ACC112 (cell line): ENCODE results near the gene HAUS2.
A peak's percentile ranks its signal among the peaks of the same experiment; 100 is the strongest.

Experiments used
- H2AFZ ChIP-seq: fragments of 200-600 bp; sonication (generic); one replicate; pipeline ENCODE4 v1.6.0; 2017; ENCODE audit warnings: antibody characterized with exemption, low read length; ENCODE audit not compliant: unreplicated experiment
- H3K27ac ChIP-seq: fragments of 200-600 bp; sonication (generic); 2 replicates; pipeline ENCODE4 v1.5.1; 2014; ENCODE audit warnings: low read depth, mild to moderate bottlenecking, antibody characterized with exemption, low read length, moderate library complexity
- H3K27me3 ChIP-seq: fragments of 200-600 bp; sonication (generic); 2 replicates; pipeline ENCODE4 v1.6.1; 2014; ENCODE audit warnings: mild to moderate bottlenecking, antibody characterized with exemption, low read length, moderate library complexity, mixed read lengths; ENCODE audit not compliant: insufficient read depth
- H3K36me3 ChIP-seq: fragments of 200-600 bp; sonication (generic); 2 replicates; pipeline ENCODE4 v1.6.1; 2016; ENCODE audit warnings: mild to moderate bottlenecking, antibody characterized with exemption, low read length, moderate library complexity, mixed read lengths; ENCODE audit not compliant: insufficient read depth
- H3K4me1 ChIP-seq: fragments of 200-600 bp; sonication (generic); one replicate; pipeline ENCODE4 v1.6.1; 2016; ENCODE audit warnings: low read length, mixed read lengths; ENCODE audit not compliant: insufficient read depth, unreplicated experiment, control insufficient read depth
- H3K4me3 ChIP-seq: fragments of 200-600 bp; sonication (generic); 2 replicates; pipeline ENCODE4 v1.5.1; 2014; ENCODE audit warnings: mild to moderate bottlenecking, low read depth, low read length
- H3K79me2 ChIP-seq: fragments of 200-600 bp; sonication (generic); one replicate; pipeline ENCODE4 v1.6.0; 2016; ENCODE audit warnings: low read length; ENCODE audit not compliant: control insufficient read depth, unreplicated experiment, insufficient read depth

Gene HAUS2

GRCh38 chr15:42576040-42576594, 27.5 kb downstream of the HAUS2 start:
- Histone ChIP-seq H2AFZ (peak overlapping the region; percentile 78), H3K4me3 (peak overlapping the region; percentile 87), H3K79me2 (peaks cover 8% of the 10 kb centered on the region), H3K27ac (no peak overlapping the region), H3K4me1 (peaks cover 19% of the 10 kb centered on the region), H3K27me3 (no peaks in the 10 kb centered on the region), H3K36me3 (no peaks in the 10 kb centered on the region)

DNA sequence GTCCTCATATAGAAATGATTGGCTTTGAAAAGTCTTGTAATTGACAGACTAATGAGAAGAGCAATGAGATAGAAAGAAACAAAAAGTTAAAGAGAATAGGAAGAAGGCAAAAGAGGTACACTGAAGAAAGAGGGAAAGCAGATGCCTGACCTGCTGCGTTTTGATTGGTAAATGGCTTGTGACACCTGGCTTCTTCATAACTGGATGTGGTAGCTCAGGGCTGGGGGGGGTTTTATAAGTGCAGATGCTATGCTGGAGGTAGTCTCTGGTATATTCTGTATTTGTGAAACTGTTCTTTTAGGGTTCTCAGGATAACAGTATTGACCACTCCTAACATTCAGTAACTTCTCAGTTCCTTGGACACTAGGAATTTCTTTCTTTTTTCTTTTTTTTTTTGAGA, 28.1 kb downstream of the HAUS2 start:
- Histone ChIP-seq H3K27ac (no peak overlapping the region), H3K4me1 (peaks cover 21% of the 10 kb centered on the region), H3K4me3 (peak overlapping the region; percentile 87), H2AFZ (no peak overlapping the region), H3K27me3 (no peaks in the 10 kb centered on the region), H3K36me3 (no peaks in the 10 kb centered on the region), H3K79me2 (peaks cover 8% of the 10 kb centered on the region)

GRCh38 chr15:42577514-42578031, 28.9 kb downstream of the HAUS2 start:
- Histone ChIP-seq H3K27ac (no peak overlapping the region), H3K36me3 (no peaks in the 10 kb centered on the region), H3K79me2 (peaks cover 9% of the 10 kb centered on the region), H3K27me3 (no peaks in the 10 kb centered on the region), H3K4me1 (peaks cover 25% of the 10 kb centered on the region), H2AFZ (no peak overlapping the region), H3K4me3 (peak overlapping the region; percentile 65)

- no peaks in the 10 kb centered on the region for H3K27me3 ChIP-seq
- H3K27ac ChIP-seq = no peak overlapping the region
- H3K4me1 ChIP-seq = peaks cover 25% of the 10 kb centered on the region
- no peak overlapping the region for H3K4me3 ChIP-seq
- H2AFZ ChIP-seq = no peak overlapping the region
- no peaks in the 10 kb centered on the region for H3K36me3 ChIP-seq
- peaks cover 17% of the 10 kb centered on the region for H3K79me2 ChIP-seq
These were observed 30.4 kb downstream of the HAUS2 start for GRCh38 chr15:42578984-42579537.

DNA sequence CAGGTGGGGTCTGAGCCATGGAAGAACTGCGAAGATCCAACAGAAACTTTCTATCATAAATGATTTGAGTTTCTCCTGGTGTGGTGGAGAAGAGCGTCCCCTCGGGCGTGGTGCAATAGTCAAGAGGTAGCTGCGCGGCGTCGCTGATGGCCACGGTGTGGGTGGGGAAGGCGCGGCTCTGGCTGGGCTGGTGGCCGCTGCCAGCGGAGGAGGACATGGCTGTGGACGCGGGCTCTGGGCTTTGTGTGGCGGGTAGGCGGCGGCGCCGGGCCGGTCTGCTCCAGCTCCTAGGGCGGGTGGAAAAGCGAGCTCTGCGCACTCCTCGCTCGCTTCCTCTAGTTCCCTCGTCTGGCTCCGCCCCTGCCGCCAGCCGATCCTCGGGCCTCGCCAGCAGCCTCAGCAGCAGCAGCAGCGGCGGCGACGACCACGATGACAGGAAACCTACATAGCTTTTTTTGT, 32.7 kb downstream of the HAUS2 start:
- H3K36me3 ChIP-seq = no peaks in the 10 kb centered on the region
- H2AFZ ChIP-seq = no peak overlapping the region
- H3K27me3 ChIP-seq = no peaks in the 10 kb centered on the region
- peak overlapping the region; percentile 70 for H3K4me3 ChIP-seq
- peaks cover 19% of the 10 kb centered on the region for H3K4me1 ChIP-seq
- peaks cover 13% of the 10 kb centered on the region for H3K79me2 ChIP-seq
- no peak overlapping the region for H3K27ac ChIP-seq

DNA sequence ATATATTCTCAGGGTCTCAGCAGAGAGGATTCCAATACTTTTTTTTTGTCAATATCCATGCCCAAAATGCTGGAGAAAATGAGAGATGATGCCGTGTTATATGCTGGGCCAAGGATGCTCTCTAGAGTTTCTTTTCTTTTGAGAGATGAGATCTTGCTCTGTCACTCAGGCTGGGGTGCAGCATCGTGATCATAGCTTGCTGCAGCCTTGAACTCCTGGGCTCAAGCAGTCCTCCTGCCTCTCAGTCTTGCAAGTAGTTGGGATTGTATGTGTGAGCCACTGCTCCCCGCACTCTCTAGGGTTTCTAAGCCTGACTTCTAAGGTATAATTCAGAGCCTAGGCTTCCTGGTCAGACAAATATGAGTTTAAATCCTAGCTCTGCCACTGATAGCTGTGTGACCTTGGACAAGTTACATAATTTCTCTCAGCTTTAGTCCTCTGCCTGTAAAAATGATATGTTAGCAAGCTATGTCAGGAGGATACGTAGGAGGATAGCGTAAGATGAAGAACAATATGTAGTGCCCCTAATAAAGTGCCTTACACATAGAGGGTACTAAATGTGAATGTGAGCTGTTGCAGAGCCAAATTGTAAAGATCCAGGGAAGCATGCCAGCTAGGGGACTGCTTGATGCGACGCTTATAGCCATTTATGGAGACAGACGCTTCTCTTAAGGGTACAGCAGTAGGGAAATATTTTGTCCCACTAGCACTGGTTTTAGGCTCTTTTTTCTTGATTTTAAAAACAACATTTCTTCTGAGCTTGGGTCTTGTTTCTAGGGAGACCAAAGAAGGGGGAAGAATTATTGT, 34.1 kb downstream of the HAUS2 start:
- H2AFZ ChIP-seq = no peak overlapping the region
- H3K4me3 ChIP-seq = no peak overlapping the region
- no peaks in the 10 kb centered on the region for H3K36me3 ChIP-seq
- H3K4me1 ChIP-seq = peaks cover 6% of the 10 kb centered on the region
- no peaks in the 10 kb centered on the region for H3K27me3 ChIP-seq
- peaks cover 8% of the 10 kb centered on the region for H3K79me2 ChIP-seq
- no peak overlapping the region for H3K27ac ChIP-seq

- H3K4me1 ChIP-seq = peaks cover 6% of the 10 kb centered on the region
- H3K27ac ChIP-seq = no peak overlapping the region
- no peak overlapping the region for H2AFZ ChIP-seq
- no peaks in the 10 kb centered on the region for H3K27me3 ChIP-seq
- H3K4me3 ChIP-seq = no peak overlapping the region
- peaks cover 8% of the 10 kb centered on the region for H3K79me2 ChIP-seq
- H3K36me3 ChIP-seq = no peaks in the 10 kb centered on the region
These were observed 35.6 kb downstream of the HAUS2 start for GRCh38 chr15:42584031-42584765.

DNA sequence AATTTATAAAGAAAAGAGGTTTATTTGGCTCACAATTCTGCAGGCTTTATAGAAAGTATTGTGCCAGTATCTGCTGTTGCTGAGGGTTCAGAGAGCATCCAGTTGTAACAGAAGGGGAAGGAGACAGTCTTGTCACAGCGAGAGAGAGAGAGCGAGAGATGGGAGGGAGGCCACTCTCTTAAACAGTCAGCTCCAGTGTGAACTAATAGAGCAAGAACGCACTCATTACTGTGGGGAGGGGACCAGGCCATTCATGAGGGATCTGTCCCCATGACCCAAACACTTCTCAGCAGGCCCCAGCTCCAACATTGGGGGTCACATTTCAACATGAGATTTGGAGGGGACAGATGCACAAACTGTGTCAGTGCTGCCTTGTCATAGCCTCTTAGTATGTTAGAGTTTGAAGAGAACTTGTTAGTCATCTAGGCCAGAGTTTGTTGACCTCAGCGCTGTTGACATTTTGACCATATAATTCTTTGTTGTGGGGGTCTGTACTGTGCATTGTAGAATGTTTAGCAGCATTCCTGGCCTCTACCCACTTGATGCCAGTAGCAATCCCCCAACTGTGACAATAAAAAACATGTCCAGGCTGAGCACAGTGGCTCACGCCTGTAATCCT, 42.1 kb downstream of the HAUS2 start:
- H3K4me3 ChIP-seq = no peak overlapping the region
- no peak overlapping the region for H2AFZ ChIP-seq
- H3K27ac ChIP-seq = no peak overlapping the region
- H3K4me1 ChIP-seq = no peaks in the 10 kb centered on the region
- H3K79me2 ChIP-seq = no peaks in the 10 kb centered on the region
- no peaks in the 10 kb centered on the region for H3K27me3 ChIP-seq
- H3K36me3 ChIP-seq = no peaks in the 10 kb centered on the region

GRCh38 chr15:42591238-42591934, 42.7 kb downstream of the HAUS2 start:
- H3K27me3 ChIP-seq = no peaks in the 10 kb centered on the region
- no peaks in the 10 kb centered on the region for H3K36me3 ChIP-seq
- no peak overlapping the region for H3K27ac ChIP-seq
- H3K79me2 ChIP-seq = no peaks in the 10 kb centered on the region
- H2AFZ ChIP-seq = no peak overlapping the region
- H3K4me1 ChIP-seq = no peaks in the 10 kb centered on the region
- no peak overlapping the region for H3K4me3 ChIP-seq

GRCh38 chr15:42592716-42593115, 44.1 kb downstream of the HAUS2 start:
- H3K36me3 ChIP-seq = no peaks in the 10 kb centered on the region
- H3K27me3 ChIP-seq = no peaks in the 10 kb centered on the region
- H3K27ac ChIP-seq = no peak overlapping the region
- H3K4me3 ChIP-seq = no peak overlapping the region
- H3K79me2 ChIP-seq = no peaks in the 10 kb centered on the region
- no peaks in the 10 kb centered on the region for H3K4me1 ChIP-seq
- no peak overlapping the region for H2AFZ ChIP-seq
